Stimulated activated naive B cell treated with anti-CD40 and anti-IgM and Interleukin-4, amounts not matched to agents 10 μg/mL and 1 μg/mL and 100 μg/mL, for 72 hours (primary cell): ENCODE results near the gene UBE3B.

Experiments
- ATAC-seq, 2 donors: fragments of 150-1000 bp; cut with Tn5 transposase; replicated peaks; 2 replicates each; pipeline ENCODE4 v1.10.0; 2021; ENCODE audit warnings: moderate library complexity in 1 of 2
- DNase-seq: peaks from one replicate; pipeline ENCODE4 v3.0.0; 2021
- H3K27ac Mint-ChIP-seq: one replicate; pipeline ENCODE4 v1.8.0; 2022; ENCODE audit warnings: mild to moderate bottlenecking, mixed read lengths
- H3K27me3 Mint-ChIP-seq, 2 donors: one replicate each; pipeline ENCODE4 v1.8.0; 2022; ENCODE audit warnings: mixed read lengths in 2 of 2
- H3K36me3 Mint-ChIP-seq, 2 donors: one replicate each; pipeline ENCODE4 v1.8.0; 2022; ENCODE audit warnings: mixed read lengths in 2 of 2, mild to moderate bottlenecking in 1 of 2
- H3K4me1 Mint-ChIP-seq, 2 donors: one replicate each; pipeline ENCODE4 v1.8.0; 2022; ENCODE audit warnings: mixed read lengths in 2 of 2, mild to moderate bottlenecking in 1 of 2
- H3K4me3 Mint-ChIP-seq, 2 donors: one replicate each; pipeline ENCODE4 v1.8.0; 2022; ENCODE audit warnings: mild to moderate bottlenecking in 2 of 2, mixed read lengths in 2 of 2, moderate library complexity in 1 of 2
- H3K9me3 Mint-ChIP-seq, 2 donors: one replicate each; pipeline ENCODE4 v1.8.0; 2022; ENCODE audit warnings: mixed read lengths in 2 of 2, mild to moderate bottlenecking in 1 of 2

Gene UBE3B

GRCh38 chr12:109544955-109545531 lies 67.6 kb downstream of the UBE3B start:
- ATAC-seq (no peak), DNase-seq (no peak)
- peaks cover 30% of the 10 kb centered on the region in 2 donors for H3K27me3 Mint-ChIP-seq
- H3K27ac Mint-ChIP-seq: no peak overlapping the region
- no peaks in the 10 kb centered on the region for H3K9me3 Mint-ChIP-seq
- H3K4me3 Mint-ChIP-seq: no peak overlapping the region
- H3K36me3 Mint-ChIP-seq: no peaks in the 10 kb centered on the region
- no peaks in the 10 kb centered on the region for H3K4me1 Mint-ChIP-seq

- ATAC-seq: no peak
- Mint-ChIP-seq H3K36me3 (no peaks in the 10 kb centered on the region), H3K4me1 (no peaks in the 10 kb centered on the region), H3K4me3 (no peak overlapping the region), H3K27ac (no peak overlapping the region), H3K27me3 (peaks cover 31 to 37% of the 10 kb centered on the region in 2 donors), H3K9me3 (no peaks in the 10 kb centered on the region)
- no peak for DNase-seq
These were observed 68.4 kb downstream of the UBE3B start for GRCh38 chr12:109545826-109546225.

- Mint-ChIP-seq H3K27me3 (peaks cover 31 to 37% of the 10 kb centered on the region in 2 donors), H3K9me3 (no peaks in the 10 kb centered on the region), H3K4me3 (no peak overlapping the region), H3K27ac (no peak overlapping the region), H3K36me3 (no peaks in the 10 kb centered on the region), H3K4me1 (no peaks in the 10 kb centered on the region)
- no peak for ATAC-seq
- no peak for DNase-seq
These were observed 69.9 kb downstream of the UBE3B start for GRCh38 chr12:109547286-109547685.

DNA sequence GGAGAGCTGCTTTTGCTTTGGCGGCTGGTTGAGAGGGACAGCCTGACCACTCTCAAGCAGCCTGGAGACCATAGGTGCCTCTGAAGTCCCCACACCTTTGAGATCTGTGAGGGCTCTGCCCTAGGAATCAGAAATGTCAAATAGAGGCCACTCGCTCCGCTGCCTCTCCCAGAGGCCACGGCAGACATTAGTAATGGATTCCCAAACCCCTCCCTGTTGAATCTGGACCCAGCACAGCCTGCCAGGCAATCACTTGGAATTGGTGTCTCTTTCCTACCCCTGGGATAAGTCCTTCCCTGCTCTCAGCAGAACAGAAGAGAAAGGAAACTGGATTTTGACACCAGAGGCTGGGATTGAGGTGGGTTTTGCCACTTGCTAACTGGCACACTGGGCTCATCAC lies 70.8 kb downstream of the UBE3B start:
- Mint-ChIP-seq H3K4me1 (no peaks in the 10 kb centered on the region), H3K27me3 (peaks cover 31 to 37% of the 10 kb centered on the region in 2 donors), H3K9me3 (no peaks in the 10 kb centered on the region), H3K36me3 (no peaks in the 10 kb centered on the region), H3K4me3 (no peak overlapping the region), H3K27ac (no peak overlapping the region)
- DNase-seq: no peak
- no peak for ATAC-seq

DNA sequence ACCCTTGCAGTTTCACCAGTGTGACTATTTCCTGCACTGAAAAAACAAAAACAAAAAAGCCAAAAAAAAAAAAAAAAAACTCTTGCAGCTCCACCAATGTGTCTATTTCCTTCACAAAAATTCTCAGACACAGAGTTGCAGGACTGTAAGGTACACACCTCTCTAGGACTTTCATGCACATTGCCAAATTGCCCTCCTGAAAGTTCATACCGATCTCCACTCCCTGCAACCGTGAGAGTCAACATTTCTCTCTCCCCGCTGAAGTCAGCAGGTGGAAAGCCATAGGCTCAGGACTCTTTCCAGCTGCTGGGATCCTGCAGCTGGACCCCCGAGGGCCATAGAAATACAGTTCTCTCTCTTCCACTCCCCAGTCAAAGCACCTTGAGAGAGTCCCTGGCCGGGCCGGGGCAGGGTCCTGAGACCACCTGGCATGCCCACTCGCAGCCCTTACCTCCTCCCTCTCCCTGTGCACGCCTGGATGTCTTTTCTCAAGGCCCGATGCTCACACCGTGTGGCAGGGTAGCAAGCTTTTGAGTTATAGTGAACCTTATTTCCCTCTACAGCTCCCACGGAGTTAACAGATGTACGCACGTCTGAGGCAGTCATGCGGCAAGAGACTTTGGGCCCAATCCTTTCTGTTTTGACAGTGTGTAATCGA lies 72.3 kb downstream of the UBE3B start:
- DNase-seq (no peak), ATAC-seq (no peak)
- Mint-ChIP-seq H3K4me1 (peaks cover 0 to 2% of the 10 kb centered on the region in 2 donors), H3K27ac (no peak overlapping the region), H3K9me3 (no peaks in the 10 kb centered on the region), H3K4me3 (no peak overlapping the region), H3K27me3 (peaks cover 31 to 37% of the 10 kb centered on the region in 2 donors), H3K36me3 (no peaks in the 10 kb centered on the region)

- no peak for DNase-seq
- Mint-ChIP-seq H3K27ac (no peak overlapping the region), H3K4me3 (no peak overlapping the region), H3K36me3 (no peaks in the 10 kb centered on the region), H3K27me3 (peaks cover 31 to 37% of the 10 kb centered on the region in 2 donors), H3K9me3 (no peaks in the 10 kb centered on the region), H3K4me1 (peaks cover 0 to 2% of the 10 kb centered on the region in 2 donors)
- ATAC-seq: no peak
These were observed 72.8 kb downstream of the UBE3B start for GRCh38 chr12:109550281-109550680.

- Mint-ChIP-seq H3K4me3 (no peak overlapping the region), H3K27ac (no peak overlapping the region), H3K4me1 (peaks cover 0 to 2% of the 10 kb centered on the region in 2 donors), H3K27me3 (peaks cover 31 to 37% of the 10 kb centered on the region in 2 donors), H3K36me3 (no peaks in the 10 kb centered on the region), H3K9me3 (no peaks in the 10 kb centered on the region)
- DNase-seq: no peak
- no peak for ATAC-seq
These were observed 73.7 kb downstream of the UBE3B start for GRCh38 chr12:109551108-109551507.

GRCh38 chr12:109552971-109553370 lies 75.5 kb downstream of the UBE3B start:
- ATAC-seq: peak; percentile 7 to 33
- peaks cover 18 to 22% of the 10 kb centered on the region in 2 donors for H3K27me3 Mint-ChIP-seq
- DNase-seq: no peak
- H3K27ac Mint-ChIP-seq: no peak overlapping the region
- H3K36me3 Mint-ChIP-seq: peaks cover 5 to 12% of the 10 kb centered on the region in 2 donors
- no peaks in the 10 kb centered on the region for H3K9me3 Mint-ChIP-seq
- H3K4me3 Mint-ChIP-seq: no peak overlapping the region
- H3K4me1 Mint-ChIP-seq: peaks cover 0 to 2% of the 10 kb centered on the region in 2 donors

DNA sequence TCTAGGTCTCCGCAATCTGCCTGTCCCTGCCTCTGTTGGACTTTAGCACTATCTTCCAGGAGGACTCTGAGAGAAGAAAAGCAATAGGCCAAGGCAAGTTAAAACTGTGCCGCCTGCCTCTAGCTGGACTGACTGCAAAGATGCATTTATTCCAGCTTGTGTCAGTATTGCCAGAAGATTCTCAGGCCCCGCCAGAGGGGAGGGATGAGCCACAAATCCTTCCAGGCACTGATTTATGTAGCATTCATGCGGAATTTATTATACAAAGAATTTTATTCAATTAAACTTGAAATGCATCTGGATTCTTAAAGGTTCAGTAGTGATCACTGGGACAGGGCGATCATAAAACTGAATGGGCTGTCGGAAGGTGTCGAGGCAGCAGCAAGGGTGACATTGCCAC lies 76.0 kb downstream of the UBE3B start:
- Mint-ChIP-seq H3K27me3 (peaks cover 13 to 17% of the 10 kb centered on the region in 2 donors), H3K4me1 (peaks cover 0 to 2% of the 10 kb centered on the region in 2 donors), H3K36me3 (peaks cover 5 to 12% of the 10 kb centered on the region in 2 donors), H3K9me3 (no peaks in the 10 kb centered on the region), H3K27ac (no peak overlapping the region), H3K4me3 (no peak overlapping the region)
- no peak for ATAC-seq
- DNase-seq: no peak

- Mint-ChIP-seq H3K27ac (no peak overlapping the region), H3K9me3 (no peaks in the 10 kb centered on the region), H3K4me1 (peaks cover 0 to 2% of the 10 kb centered on the region in 2 donors), H3K27me3 (peaks cover 7 to 13% of the 10 kb centered on the region in 2 donors), H3K36me3 (peaks cover 10 to 17% of the 10 kb centered on the region in 2 donors), H3K4me3 (no peak overlapping the region)
- ATAC-seq (no peak), DNase-seq (no peak)
These were observed 76.6 kb downstream of the UBE3B start for GRCh38 chr12:109553906-109554500.

DNA sequence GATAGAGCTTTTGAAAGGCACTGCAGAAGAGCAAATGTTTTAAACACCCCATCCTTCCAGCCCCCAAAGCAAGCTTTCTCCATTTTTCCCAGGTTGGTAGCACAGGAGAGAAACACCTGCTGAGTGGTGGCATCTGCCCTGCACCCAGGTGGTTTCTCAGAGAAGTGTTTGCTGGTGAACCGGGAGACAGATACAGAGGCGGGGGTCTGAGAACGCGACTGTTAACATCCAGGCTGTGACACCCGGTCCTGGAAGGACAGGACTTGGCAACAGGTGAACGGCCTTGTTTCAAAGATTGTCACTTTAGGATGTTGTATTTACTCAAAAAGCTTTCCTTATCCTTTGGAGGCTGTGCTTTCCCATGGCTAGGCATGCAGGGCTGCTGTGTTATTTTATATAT lies 77.3 kb downstream of the UBE3B start:
- Mint-ChIP-seq H3K27me3 (peaks cover 4 to 9% of the 10 kb centered on the region in 2 donors), H3K4me1 (peaks cover 0 to 2% of the 10 kb centered on the region in 2 donors), H3K4me3 (no peak overlapping the region), H3K27ac (no peak overlapping the region), H3K9me3 (no peaks in the 10 kb centered on the region), H3K36me3 (peaks cover 11 to 18% of the 10 kb centered on the region in 2 donors)
- no peak for ATAC-seq
- no peak for DNase-seq

GRCh38 chr12:109555431-109556315 lies 78.2 kb downstream of the UBE3B start:
- Mint-ChIP-seq H3K4me1 (peaks cover 0 to 2% of the 10 kb centered on the region in 2 donors), H3K27ac (no peak overlapping the region), H3K27me3 (peaks cover 0 to under 1% of the 10 kb centered on the region in 2 donors), H3K36me3 (peaks cover 11 to 19% of the 10 kb centered on the region in 2 donors), H3K4me3 (no peak overlapping the region), H3K9me3 (no peaks in the 10 kb centered on the region)
- ATAC-seq (no peak), DNase-seq (no peak)

- no peak overlapping the region for H3K4me3 Mint-ChIP-seq
- no peaks in the 10 kb centered on the region for H3K27me3 Mint-ChIP-seq
- peaks cover 0 to 2% of the 10 kb centered on the region in 2 donors for H3K4me1 Mint-ChIP-seq
- H3K9me3 Mint-ChIP-seq: peaks cover 6 to 8% of the 10 kb centered on the region in 2 donors
- ATAC-seq (no peak), DNase-seq (no peak)
- peaks cover 26 to 34% of the 10 kb centered on the region in 2 donors for H3K36me3 Mint-ChIP-seq
- no peak overlapping the region for H3K27ac Mint-ChIP-seq
These were observed 79.8 kb downstream of the UBE3B start for GRCh38 chr12:109557200-109557599.

- ATAC-seq (no peak), DNase-seq (no peak)
- Mint-ChIP-seq H3K9me3 (peaks cover 11 to 12% of the 10 kb centered on the region in 2 donors), H3K4me1 (peaks cover 0 to 2% of the 10 kb centered on the region in 2 donors), H3K27me3 (no peaks in the 10 kb centered on the region), H3K27ac (no peak overlapping the region), H3K36me3 (peaks cover 32 to 40% of the 10 kb centered on the region in 2 donors), H3K4me3 (no peak overlapping the region)
These were observed 80.4 kb downstream of the UBE3B start for GRCh38 chr12:109557805-109558204.
